K562 (cell line): ENCODE measurements around the gene UFSP1. TPM values are rescaled to one million over a fixed set of nuclear protein-coding genes. Genes with fewer than 3 reads are reported as not detected.

Experiments
- ESRRA ChIP-seq: fragments of 450-650 bp; IDR thresholded peaks from 2 replicates; pipeline ENCODE4 v1.6.1; 2014; ENCODE audit warnings: low read depth, mild to moderate bottlenecking, moderate library complexity, borderline replicate concordance
- MAFG ChIP-seq: fragments of 450-650 bp; conservative IDR thresholded peaks from 2 replicates; pipeline ENCODE4 v1.6.1; 2016; ENCODE audit warnings: missing genetic modification characterization, missing compliant biosample characterization
- NR4A1 ChIP-seq, 2 experiments: fragments of 250-450 bp in 1 of 2; fragments of 450-650 bp in 1 of 2; sonication (Bioruptor Pico) in 1 of 2; IDR thresholded peaks; 2 replicates each; pipeline versions ENCODE4 v1.4.0 to v1.6.1; 2016 to 2020; ENCODE audit warnings: mild to moderate bottlenecking in 2 of 2, missing compliant biosample characterization in 1 of 2, missing genetic modification characterization in 1 of 2, moderate library complexity in 1 of 2
- POLR2A ChIP-seq: fragments of 450-650 bp; conservative IDR thresholded peaks from 2 replicates; pipeline ENCODE4 v1.6.1; 2016
- POU5F1 ChIP-seq: fragments of 150-350 bp; IDR thresholded peaks from 2 replicates; pipeline ENCODE4 v1.6.1; 2014; ENCODE audit warnings: borderline replicate concordance, low read length, low read depth, mild to moderate bottlenecking; ENCODE audit not compliant: partially characterized antibody
- PURB ChIP-seq: sonication (generic); formaldehyde crosslinking; IDR thresholded peaks from 2 replicates; pipeline ENCODE4 v1.9.0; 2021; ENCODE audit warnings: low read depth, mild to moderate bottlenecking, missing genetic modification reagents
- PYGO2 ChIP-seq: fragments of 450-650 bp; IDR thresholded peaks from 2 replicates; pipeline ENCODE4 v1.6.1; 2016; ENCODE audit warnings: mild to moderate bottlenecking, missing genetic modification characterization, moderate library complexity, missing compliant biosample characterization
- SMARCA4 ChIP-seq: fragments of 450-650 bp; IDR thresholded peaks from 2 replicates; pipeline ENCODE4 v1.6.1; 2016
- STAG1 ChIP-seq: sonication (generic); formaldehyde crosslinking; IDR thresholded peaks from 2 replicates; pipeline ENCODE4 v1.5.0; 2020; ENCODE audit warnings: missing genetic modification reagents, borderline replicate concordance
- TGIF2 ChIP-seq: sonication (generic); formaldehyde crosslinking; IDR thresholded peaks from 2 replicates; pipeline ENCODE4 v1.8.1; 2022; ENCODE audit warnings: mild to moderate bottlenecking, missing genetic modification reagents, moderate library complexity
- ZFPM2 ChIP-seq: fragments of 250-450 bp; sonication (Bioruptor Pico); IDR thresholded peaks from 2 replicates; pipeline ENCODE4 v1.5.1; 2022; ENCODE audit warnings: mild to moderate bottlenecking
- polyA plus RNA-seq, 8 experiments: library from polyadenylated mRNA; depleted of rRNA in 4 of 8; stranded (reverse) in 5 of 8; unstranded in 3 of 8; fragments of >200 nt; fragmentation: Nextera tagmentation in 2 of 8; fragmentation: Illumina TruSeq in 1 of 8; extraction: Ambion mirVana in 2 of 8; extraction: Trizol in 1 of 8; gene quantifications; 2 replicates each; pipeline versions ENCODE4 v1.2.1 to v1.2.3, GENCODE V29; 2011 to 2014; ENCODE audit warnings: inconsistent platforms in 1 of 8, missing spikeins in 1 of 8
- total RNA-seq, 7 experiments: library from RNA; depleted of rRNA in 6 of 7; stranded (reverse); fragments of >200 nt in 6 of 7; fragmentation: Illumina TruSeq in 2 of 7; extraction: Trizol in 2 of 7; gene quantifications; 2 replicates each; pipeline versions ENCODE4 v1.2.1 to v1.2.3, GENCODE V29; 2011 to 2021; ENCODE audit warnings: low replicate concordance in 1 of 7
- TF ChIP-seq, protein P1 (sequence below): IDR thresholded peaks from 2 replicates; pipeline ENCODE4 v1.6.1; 2014; ENCODE audit warnings: antibody characterized with exemption
- TF ChIP-seq, protein P2 (sequence below): sonication (generic); formaldehyde crosslinking; IDR thresholded peaks from 2 replicates; pipeline ENCODE4 v1.8.0; 2022; ENCODE audit warnings: mild to moderate bottlenecking, missing genetic modification reagents
- TF ChIP-seq, protein P3 (sequence below): fragments of 200-800 bp; sonication (Bioruptor generic); IDR thresholded peaks from 2 replicates; pipeline ENCODE4 v1.6.1; 2017; ENCODE audit warnings: missing genetic modification characterization, missing compliant biosample characterization
- TF ChIP-seq, protein P4 (sequence below), 2 experiments: IDR thresholded peaks; 2 replicates each; pipeline ENCODE4 v1.6.1; 2012; ENCODE audit warnings: improper control_type of control experiment in 2 of 2, low read depth in 2 of 2, low read length in 2 of 2, borderline replicate concordance in 1 of 2

The UFSP1 gene
- total and polyA plus RNA-seq, 9 of the 15 experiments (the other 6 are each of a cell fraction or from before 2014, with no cell fraction given), result 0.50 to 18.8 (median 2.1) TPM

DNA sequence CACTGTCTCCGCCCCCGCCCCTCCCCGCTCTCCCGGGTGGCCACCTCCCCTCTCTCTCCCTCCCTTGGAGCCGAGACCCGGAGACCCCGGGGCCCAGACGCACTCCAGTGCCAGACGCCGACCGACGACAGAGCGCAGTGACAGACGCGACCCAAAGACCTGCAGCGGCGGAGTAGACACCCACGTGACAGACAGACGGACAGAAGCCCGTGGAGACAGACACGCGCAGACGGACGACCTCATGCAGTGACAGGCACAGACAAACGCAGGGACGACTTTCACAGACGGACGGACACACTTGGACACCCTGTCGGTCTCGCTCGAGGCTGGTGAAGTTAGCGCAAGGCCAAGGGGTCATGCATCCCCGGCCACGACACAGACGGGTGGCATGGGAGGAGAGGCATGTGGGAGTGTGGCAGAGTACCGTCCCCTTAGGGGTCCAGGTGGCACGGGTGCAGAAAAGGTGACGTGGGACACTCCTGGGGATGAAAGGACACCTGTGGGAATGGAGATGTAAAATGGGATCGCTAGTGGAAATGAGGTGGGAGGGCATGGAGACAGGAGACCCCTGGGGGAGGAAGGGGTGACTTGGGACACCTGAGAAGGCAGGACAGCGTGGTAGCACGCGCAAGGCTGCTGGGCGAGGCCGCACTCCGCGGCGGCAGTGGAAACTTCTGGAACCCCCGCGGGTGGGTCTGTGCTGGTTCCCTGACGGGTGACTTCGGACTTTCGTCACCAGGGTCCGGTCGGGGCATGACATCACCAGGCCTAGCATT, 6.6 kb upstream of the UFSP1 start (continued):
- TF ChIP-seq, protein P1, sequence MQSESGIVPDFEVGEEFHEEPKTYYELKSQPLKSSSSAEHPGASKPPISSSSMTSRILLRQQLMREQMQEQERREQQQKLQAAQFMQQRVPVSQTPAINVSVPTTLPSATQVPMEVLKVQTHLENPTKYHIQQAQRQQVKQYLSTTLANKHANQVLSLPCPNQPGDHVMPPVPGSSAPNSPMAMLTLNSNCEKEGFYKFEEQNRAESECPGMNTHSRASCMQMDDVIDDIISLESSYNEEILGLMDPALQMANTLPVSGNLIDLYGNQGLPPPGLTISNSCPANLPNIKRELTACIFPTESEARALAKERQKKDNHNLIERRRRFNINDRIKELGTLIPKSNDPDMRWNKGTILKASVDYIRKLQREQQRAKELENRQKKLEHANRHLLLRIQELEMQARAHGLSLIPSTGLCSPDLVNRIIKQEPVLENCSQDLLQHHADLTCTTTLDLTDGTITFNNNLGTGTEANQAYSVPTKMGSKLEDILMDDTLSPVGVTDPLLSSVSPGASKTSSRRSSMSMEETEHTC, result no peak
- TF ChIP-seq ZFPM2 (CRISPR knock-in tag), result no peak
- no peak for TF ChIP-seq PYGO2
- TF ChIP-seq, protein P2, sequence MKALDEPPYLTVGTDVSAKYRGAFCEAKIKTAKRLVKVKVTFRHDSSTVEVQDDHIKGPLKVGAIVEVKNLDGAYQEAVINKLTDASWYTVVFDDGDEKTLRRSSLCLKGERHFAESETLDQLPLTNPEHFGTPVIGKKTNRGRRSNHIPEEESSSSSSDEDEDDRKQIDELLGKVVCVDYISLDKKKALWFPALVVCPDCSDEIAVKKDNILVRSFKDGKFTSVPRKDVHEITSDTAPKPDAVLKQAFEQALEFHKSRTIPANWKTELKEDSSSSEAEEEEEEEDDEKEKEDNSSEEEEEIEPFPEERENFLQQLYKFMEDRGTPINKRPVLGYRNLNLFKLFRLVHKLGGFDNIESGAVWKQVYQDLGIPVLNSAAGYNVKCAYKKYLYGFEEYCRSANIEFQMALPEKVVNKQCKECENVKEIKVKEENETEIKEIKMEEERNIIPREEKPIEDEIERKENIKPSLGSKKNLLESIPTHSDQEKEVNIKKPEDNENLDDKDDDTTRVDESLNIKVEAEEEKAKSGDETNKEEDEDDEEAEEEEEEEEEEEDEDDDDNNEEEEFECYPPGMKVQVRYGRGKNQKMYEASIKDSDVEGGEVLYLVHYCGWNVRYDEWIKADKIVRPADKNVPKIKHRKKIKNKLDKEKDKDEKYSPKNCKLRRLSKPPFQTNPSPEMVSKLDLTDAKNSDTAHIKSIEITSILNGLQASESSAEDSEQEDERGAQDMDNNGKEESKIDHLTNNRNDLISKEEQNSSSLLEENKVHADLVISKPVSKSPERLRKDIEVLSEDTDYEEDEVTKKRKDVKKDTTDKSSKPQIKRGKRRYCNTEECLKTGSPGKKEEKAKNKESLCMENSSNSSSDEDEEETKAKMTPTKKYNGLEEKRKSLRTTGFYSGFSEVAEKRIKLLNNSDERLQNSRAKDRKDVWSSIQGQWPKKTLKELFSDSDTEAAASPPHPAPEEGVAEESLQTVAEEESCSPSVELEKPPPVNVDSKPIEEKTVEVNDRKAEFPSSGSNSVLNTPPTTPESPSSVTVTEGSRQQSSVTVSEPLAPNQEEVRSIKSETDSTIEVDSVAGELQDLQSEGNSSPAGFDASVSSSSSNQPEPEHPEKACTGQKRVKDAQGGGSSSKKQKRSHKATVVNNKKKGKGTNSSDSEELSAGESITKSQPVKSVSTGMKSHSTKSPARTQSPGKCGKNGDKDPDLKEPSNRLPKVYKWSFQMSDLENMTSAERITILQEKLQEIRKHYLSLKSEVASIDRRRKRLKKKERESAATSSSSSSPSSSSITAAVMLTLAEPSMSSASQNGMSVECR (CRISPR knock-in tag), result no peak; the same call in 1 of the 2 replicates
- no peak for TF ChIP-seq STAG1
- no peak for TF ChIP-seq NR4A1 (CRISPR knock-in tag; IDR thresholded peaks at IDR 0.05)
- no peak for TF ChIP-seq NR4A1 (tag; IDR thresholded peaks at IDR 0.05)
- no peak for TF ChIP-seq PURB (CRISPR knock-in tag)
- no peak for TF ChIP-seq TGIF2 (CRISPR knock-in tag)
- TF ChIP-seq POLR2A, result peak; percentile 65
- TF ChIP-seq, protein P3, sequence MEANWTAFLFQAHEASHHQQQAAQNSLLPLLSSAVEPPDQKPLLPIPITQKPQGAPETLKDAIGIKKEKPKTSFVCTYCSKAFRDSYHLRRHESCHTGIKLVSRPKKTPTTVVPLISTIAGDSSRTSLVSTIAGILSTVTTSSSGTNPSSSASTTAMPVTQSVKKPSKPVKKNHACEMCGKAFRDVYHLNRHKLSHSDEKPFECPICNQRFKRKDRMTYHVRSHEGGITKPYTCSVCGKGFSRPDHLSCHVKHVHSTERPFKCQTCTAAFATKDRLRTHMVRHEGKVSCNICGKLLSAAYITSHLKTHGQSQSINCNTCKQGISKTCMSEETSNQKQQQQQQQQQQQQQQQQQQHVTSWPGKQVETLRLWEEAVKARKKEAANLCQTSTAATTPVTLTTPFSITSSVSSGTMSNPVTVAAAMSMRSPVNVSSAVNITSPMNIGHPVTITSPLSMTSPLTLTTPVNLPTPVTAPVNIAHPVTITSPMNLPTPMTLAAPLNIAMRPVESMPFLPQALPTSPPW (CRISPR knock-in tag), result no peak
- no peak for TF ChIP-seq POU5F1
- no peak for TF ChIP-seq ESRRA
- TF ChIP-seq MAFG (tag), result no peak
- peak; percentile 28; the same call in 1 of the 2 replicates for TF ChIP-seq SMARCA4
- TF ChIP-seq, protein P4, sequence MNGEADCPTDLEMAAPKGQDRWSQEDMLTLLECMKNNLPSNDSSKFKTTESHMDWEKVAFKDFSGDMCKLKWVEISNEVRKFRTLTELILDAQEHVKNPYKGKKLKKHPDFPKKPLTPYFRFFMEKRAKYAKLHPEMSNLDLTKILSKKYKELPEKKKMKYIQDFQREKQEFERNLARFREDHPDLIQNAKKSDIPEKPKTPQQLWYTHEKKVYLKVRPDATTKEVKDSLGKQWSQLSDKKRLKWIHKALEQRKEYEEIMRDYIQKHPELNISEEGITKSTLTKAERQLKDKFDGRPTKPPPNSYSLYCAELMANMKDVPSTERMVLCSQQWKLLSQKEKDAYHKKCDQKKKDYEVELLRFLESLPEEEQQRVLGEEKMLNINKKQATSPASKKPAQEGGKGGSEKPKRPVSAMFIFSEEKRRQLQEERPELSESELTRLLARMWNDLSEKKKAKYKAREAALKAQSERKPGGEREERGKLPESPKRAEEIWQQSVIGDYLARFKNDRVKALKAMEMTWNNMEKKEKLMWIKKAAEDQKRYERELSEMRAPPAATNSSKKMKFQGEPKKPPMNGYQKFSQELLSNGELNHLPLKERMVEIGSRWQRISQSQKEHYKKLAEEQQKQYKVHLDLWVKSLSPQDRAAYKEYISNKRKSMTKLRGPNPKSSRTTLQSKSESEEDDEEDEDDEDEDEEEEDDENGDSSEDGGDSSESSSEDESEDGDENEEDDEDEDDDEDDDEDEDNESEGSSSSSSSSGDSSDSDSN (IDR thresholded peaks at IDR 0.05; ENCODE audit: borderline replicate concordance in 1 of 2, low read depth in 2 of 2, low read length in 2 of 2), result no peak
